Endothelial cell (in vitro differentiated cells): Measurements from ENCODE around the gene ADORA2B. TPM values are rescaled to one million over a fixed set of nuclear protein-coding genes. Genes with fewer than 3 reads are reported as not detected.

Source experiments
- DNase-seq: peaks from one replicate; pipeline ENCODE4 v3.0.0; 2021; ENCODE audit warnings: low spot score
- H3K27ac Mint-ChIP-seq: one replicate; pipeline ENCODE4 v1.8.0; 2021; ENCODE audit warnings: mixed read lengths, inconsistent platforms; ENCODE audit not compliant: unreplicated experiment
- H3K27me3 Mint-ChIP-seq: one replicate; pipeline ENCODE4 v1.8.0; 2021; ENCODE audit warnings: mild to moderate bottlenecking, moderate library complexity, mixed read lengths, inconsistent platforms; ENCODE audit not compliant: unreplicated experiment
- H3K36me3 Mint-ChIP-seq: one replicate; pipeline ENCODE4 v1.8.0; 2021; ENCODE audit warnings: mild to moderate bottlenecking, low read depth, mixed read lengths, inconsistent platforms; ENCODE audit not compliant: unreplicated experiment
- H3K4me1 Mint-ChIP-seq: one replicate; pipeline ENCODE4 v1.8.0; 2021; ENCODE audit warnings: mild to moderate bottlenecking, mixed read lengths, inconsistent platforms; ENCODE audit not compliant: unreplicated experiment
- H3K4me3 Mint-ChIP-seq: one replicate; pipeline ENCODE4 v1.8.0; 2021; ENCODE audit warnings: mild to moderate bottlenecking, mixed read lengths, inconsistent platforms; ENCODE audit not compliant: unreplicated experiment
- H3K9me3 Mint-ChIP-seq: one replicate; pipeline ENCODE4 v1.8.0; 2021; ENCODE audit warnings: mixed read lengths, inconsistent platforms; ENCODE audit not compliant: unreplicated experiment
- CTCF ChIP-seq: fragments of 200-600 bp; sonication (generic); IDR thresholded peaks from one replicate; pipeline ENCODE4 v1.5.0; 2021; ENCODE audit warnings: antibody characterized with exemption; ENCODE audit not compliant: unreplicated experiment
- total RNA-seq: library from RNA; stranded (reverse); fragmentation: NEBNext Ultra II Directional; extraction: Animal tissue kit (Norgen Biotek cat#: 25700); gene quantifications from one replicate; pipeline ENCODE4 v1.2.1, GENCODE V29; 2021; ENCODE audit not compliant: unreplicated experiment

Gene ADORA2B
- total RNA-seq, 1 donor from 2014 or later: 5.2 TPM

- Mint-ChIP-seq H3K9me3 (no peaks in the 10 kb centered on the region), H3K36me3 (peaks cover 6% of the 10 kb centered on the region), H3K27me3 (no peaks in the 10 kb centered on the region)
These were observed 8.2 kb downstream of the ADORA2B start for GRCh38 chr17:15952916-15953790.

GRCh38 chr17:15954222-15954621, 9.3 kb downstream of the ADORA2B start:
- DNase-seq: no peak
- Mint-ChIP-seq H3K36me3 (peaks cover 6% of the 10 kb centered on the region), H3K27ac (no peak overlapping the region), H3K4me3 (no peak overlapping the region), H3K4me1 (peaks cover 3% of the 10 kb centered on the region), H3K9me3 (no peaks in the 10 kb centered on the region), H3K27me3 (peaks cover 3% of the 10 kb centered on the region)
- no peak for TF ChIP-seq CTCF

More at GRCh38 chr17:15952916-15953790, 8.2 kb downstream of the ADORA2B start:
- Mint-ChIP-seq H3K4me1 (peaks cover 3% of the 10 kb centered on the region), H3K27ac (no peak overlapping the region), H3K4me3 (no peak overlapping the region)
- no peak for DNase-seq
- no peak for TF ChIP-seq CTCF

GRCh38 chr17:15955793-15956541, 11.0 kb downstream of the ADORA2B start:
- TF ChIP-seq CTCF: no peak
- Mint-ChIP-seq H3K4me3 (no peak overlapping the region), H3K27me3 (peaks cover 3% of the 10 kb centered on the region)

GRCh38 chr17:15957206-15957605, 12.3 kb downstream of the ADORA2B start:
- H3K4me1 Mint-ChIP-seq: peaks cover 3% of the 10 kb centered on the region
- DNase-seq: no peak
- H3K9me3 Mint-ChIP-seq: no peaks in the 10 kb centered on the region
- no peak for TF ChIP-seq CTCF
- H3K4me3 Mint-ChIP-seq: no peak overlapping the region
- H3K27me3 Mint-ChIP-seq: peaks cover 3% of the 10 kb centered on the region
- H3K27ac Mint-ChIP-seq: no peak overlapping the region
- no peaks in the 10 kb centered on the region for H3K36me3 Mint-ChIP-seq

More at GRCh38 chr17:15955793-15956541, 11.0 kb downstream of the ADORA2B start:
- no peak for DNase-seq
- Mint-ChIP-seq H3K9me3 (no peaks in the 10 kb centered on the region), H3K36me3 (no peaks in the 10 kb centered on the region), H3K27ac (peak overlapping the region; percentile 18), H3K4me1 (peaks cover 3% of the 10 kb centered on the region)
